Stimulated activated effector memory CD8-positive, alpha-beta T cell treated with anti-CD3 and anti-CD28 coated beads, Interleukin-12 subunit alpha, Interleukin-12 subunit beta, amount 100 ng/mL, for 72 hours (primary cell): ENCODE data around the gene TDRD12.
"Not testable (repeated sequence)": the region's sequence is repeated elsewhere in the genome, so short reads cannot be mapped to it uniquely, and the experiment has no call there.

ENCODE experiments used
- ATAC-seq: fragments of 150-1000 bp; cut with Tn5 transposase; 2 replicates; pipeline ENCODE4 v1.10.0; 2021
- DNase-seq, 2 donors: peaks; one replicate each; pipeline ENCODE4 v3.0.0; 2021 to 2022; ENCODE audit warnings: low spot score in 2 of 2
- H3K27ac Mint-ChIP-seq: one replicate; pipeline ENCODE4 v1.8.0; 2022; ENCODE audit warnings: mild to moderate bottlenecking, mixed read lengths
- H3K36me3 Mint-ChIP-seq: one replicate; pipeline ENCODE4 v1.8.0; 2022; ENCODE audit warnings: mild to moderate bottlenecking, mixed read lengths
- H3K4me1 Mint-ChIP-seq: one replicate; pipeline ENCODE4 v1.8.0; 2022; ENCODE audit warnings: mixed read lengths
- H3K4me3 Mint-ChIP-seq: one replicate; pipeline ENCODE4 v1.8.0; 2022; ENCODE audit warnings: mild to moderate bottlenecking, mixed read lengths
- H3K9me3 Mint-ChIP-seq: one replicate; pipeline ENCODE4 v1.8.0; 2022; ENCODE audit warnings: mixed read lengths

TDRD12 gene

DNA sequence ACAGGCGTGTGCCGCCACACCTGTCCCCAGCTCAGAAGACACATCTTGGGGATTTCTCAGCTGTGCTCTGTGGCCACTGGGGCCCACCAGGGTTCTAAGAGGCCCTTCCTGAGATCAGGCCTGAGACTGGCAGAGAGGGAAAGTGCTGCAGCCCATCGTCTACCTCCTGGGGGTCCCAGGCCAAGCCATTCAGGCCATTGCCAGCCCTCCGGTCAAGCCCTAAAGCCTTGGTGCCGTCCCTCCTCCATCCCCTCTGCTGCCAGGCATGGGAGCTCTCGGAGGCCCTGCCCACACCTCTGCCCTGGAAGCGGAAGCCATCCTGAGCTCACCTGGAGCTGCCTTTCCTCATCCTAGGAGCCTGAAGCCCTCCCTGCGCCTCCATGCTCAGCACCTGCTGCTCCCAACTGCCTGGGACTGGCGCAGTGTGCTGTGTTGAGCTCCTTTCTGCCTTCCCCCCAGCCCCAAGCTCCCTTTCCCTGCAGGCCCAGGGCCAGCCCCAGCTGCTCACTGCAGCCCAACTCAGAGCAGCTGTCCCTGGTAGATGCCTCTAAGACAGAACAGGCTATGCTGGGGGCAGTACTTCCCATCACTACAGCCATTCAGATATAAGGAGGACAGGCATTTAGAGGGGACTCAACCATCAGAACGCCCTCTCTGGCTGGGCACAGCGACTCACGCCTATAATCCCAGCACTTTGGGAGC lies 147.1 kb downstream of the TDRD12 start:
- Mint-ChIP-seq H3K36me3 (no peaks in the 10 kb centered on the region), H3K4me1 (no peaks in the 10 kb centered on the region), H3K4me3 (no peak overlapping the region), H3K27ac (no peak overlapping the region), H3K9me3 (no peaks in the 10 kb centered on the region)
- ATAC-seq (no peak), DNase-seq (no peak)

DNA sequence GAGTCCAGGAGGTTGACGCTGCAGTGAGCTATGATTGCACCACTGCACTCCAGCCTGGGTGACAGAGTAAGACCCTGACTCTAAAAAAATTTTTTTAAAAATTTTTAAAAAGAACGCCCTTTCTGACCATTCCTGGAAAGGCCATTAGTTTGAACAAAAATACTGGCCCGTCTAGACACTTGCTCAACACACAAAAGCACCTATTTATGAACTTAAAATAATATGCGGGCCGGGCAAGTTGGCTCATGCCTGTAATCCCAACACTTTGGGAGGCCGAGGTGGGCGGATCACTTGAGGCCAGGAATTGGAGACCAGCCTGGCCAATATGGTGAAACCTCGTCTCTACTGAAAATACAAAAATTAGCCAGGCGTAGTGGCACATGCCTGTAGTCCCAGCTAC lies 147.9 kb downstream of the TDRD12 start:
- H3K27ac Mint-ChIP-seq, H3K9me3 Mint-ChIP-seq, H3K4me1 Mint-ChIP-seq, H3K4me3 Mint-ChIP-seq, DNase-seq, ATAC-seq, H3K36me3 Mint-ChIP-seq: not testable (repeated sequence)

DNA sequence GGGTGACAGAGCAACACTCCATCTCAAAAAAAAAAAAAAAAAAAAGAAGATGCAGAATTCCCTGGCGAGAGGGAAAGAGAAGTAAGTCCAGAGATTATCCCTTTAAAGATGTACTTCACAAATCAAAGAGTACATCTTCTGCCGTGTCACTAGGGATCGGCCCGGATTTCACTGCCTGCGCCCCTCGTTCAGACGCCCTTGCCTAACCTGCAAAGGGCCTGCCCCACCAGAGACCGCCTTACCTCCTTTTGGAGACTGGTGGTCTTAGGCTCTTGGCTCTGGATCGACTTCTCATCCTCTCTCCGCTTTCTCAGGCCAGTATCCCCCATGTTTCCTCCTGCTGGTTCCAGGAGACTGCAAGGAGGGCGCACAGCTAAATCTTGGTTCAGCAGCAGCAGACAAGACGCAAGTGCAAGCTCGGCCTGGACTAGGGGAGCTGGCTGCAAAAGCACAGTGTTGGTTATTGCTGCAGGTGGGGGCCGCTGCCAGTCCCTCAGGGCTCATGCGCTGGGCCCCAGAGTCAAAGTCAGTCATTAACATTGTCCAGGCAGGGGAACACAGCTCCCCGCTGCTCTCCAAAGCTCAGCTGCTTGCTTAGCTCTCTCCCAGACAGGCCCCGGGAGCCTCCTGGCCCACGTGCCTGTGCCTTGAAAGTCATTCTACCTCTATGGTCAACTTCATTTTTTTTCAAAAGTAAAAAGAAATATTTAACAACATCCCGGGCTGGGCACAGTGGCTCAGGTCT lies 148.8 kb downstream of the TDRD12 start:
- H3K36me3 Mint-ChIP-seq: no peaks in the 10 kb centered on the region
- no peaks in the 10 kb centered on the region for H3K9me3 Mint-ChIP-seq
- H3K4me3 Mint-ChIP-seq: no peak overlapping the region
- ATAC-seq (no peak), DNase-seq (no peak)
- no peaks in the 10 kb centered on the region for H3K4me1 Mint-ChIP-seq
- no peak overlapping the region for H3K27ac Mint-ChIP-seq

DNA sequence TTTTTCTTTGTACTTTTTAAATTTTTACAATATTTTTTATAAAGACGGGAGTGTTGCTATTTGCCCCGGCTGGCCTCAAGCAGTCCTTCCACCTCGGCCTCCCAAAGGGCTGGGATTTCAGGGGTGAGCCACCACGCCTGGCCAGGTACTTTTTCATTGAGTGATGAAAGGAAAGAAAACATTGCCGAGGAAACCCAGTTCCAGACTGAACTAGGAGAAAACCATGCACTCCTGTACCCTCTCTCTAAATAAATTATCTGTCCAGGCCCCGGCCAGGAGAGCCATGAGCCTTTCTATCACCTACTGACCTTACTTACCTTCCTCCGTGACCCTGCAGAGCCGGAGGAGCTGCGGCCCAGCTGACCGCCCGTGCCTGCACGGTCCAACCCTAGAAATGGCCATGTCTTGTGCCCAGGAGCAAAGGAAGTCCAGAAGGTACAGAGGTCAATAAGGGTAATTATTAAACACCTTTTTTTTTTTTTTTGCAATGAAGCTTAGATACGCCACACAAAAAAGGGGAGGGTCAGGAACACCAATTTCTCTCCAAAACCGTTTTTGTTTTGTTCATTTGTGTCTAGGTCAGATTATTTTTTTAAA lies 149.9 kb downstream of the TDRD12 start, which contains the start of gene SLC7A9:
Gene SLC7A9, minus strand, starts transcription at position 399 of the 597 bp plus-strand sequence. CDS start 1,233 bp downstream, outside the sequence.
- DNase-seq: no peak

DNA sequence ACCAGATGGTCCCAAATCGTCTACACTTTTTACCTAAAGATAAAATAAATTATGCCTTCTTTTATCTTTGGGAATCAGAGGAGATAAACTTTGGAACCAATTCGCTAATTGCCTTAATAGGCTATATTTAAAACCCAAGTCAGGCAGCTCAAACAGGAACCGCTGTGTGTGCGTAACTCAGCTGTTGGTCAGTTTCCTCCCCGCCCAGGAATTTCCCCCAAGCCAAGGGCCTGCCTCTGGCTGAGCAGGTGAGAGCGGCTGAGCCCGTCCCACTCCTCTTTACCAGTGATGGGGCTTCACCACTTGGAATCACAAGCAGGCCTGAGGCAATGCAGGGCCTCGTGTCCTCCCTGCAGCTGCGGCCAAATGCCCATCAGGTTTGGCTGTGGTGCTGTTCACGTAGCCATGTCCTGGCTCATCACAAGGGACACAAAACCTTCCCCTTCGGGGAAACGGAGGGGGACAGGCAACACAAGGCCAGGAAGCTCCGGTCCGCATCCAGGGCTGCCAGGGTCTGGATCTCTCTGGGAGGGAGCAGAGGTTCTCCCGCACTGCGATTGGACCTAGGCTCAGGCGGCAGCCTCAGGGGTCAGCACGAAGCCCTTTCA lies 150.5 kb downstream of the TDRD12 start:
- no peak for ATAC-seq
- H3K36me3 Mint-ChIP-seq: no peaks in the 10 kb centered on the region
- no peak overlapping the region for H3K4me3 Mint-ChIP-seq
- no peaks in the 10 kb centered on the region for H3K9me3 Mint-ChIP-seq
- no peaks in the 10 kb centered on the region for H3K4me1 Mint-ChIP-seq
- DNase-seq: no peak
- H3K27ac Mint-ChIP-seq: no peak overlapping the region

More for the DNA sequence above, 149.9 kb downstream of the TDRD12 start, which contains the start of gene SLC7A9:
- Mint-ChIP-seq H3K9me3 (no peaks in the 10 kb centered on the region), H3K27ac (no peak within 1 kb of the TSS), H3K36me3 (no peaks in the 10 kb centered on the region), H3K4me1 (no peaks in the 10 kb centered on the region), H3K4me3 (no peak within 1 kb of the TSS)
- ATAC-seq: no peak

DNA sequence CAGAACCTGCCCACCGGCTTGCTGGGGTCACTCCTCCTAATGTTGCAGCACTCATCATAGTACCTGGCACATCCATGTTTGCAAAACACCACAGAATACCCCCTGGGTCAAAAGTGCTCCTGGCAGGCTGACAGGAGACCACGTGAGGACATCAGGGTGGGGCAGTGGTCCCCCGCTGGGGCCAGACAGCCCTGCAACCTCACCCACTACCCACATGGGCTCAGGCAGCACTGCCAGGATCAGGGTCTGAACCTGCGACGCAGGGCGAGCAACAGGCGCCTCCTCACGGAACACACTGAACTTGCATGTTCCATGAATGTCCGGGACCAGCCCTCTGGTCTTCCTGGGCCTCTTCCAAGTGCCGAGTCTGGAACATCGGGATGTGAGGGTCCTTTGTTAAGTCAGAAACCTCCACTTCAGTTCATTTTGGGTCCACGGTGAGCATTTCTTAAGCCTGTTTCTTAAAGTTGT lies 151.4 kb downstream of the TDRD12 start:
- no peak for DNase-seq
- Mint-ChIP-seq H3K9me3 (no peaks in the 10 kb centered on the region), H3K4me3 (no peak overlapping the region), H3K27ac (no peak overlapping the region), H3K4me1 (no peaks in the 10 kb centered on the region), H3K36me3 (no peaks in the 10 kb centered on the region)
- no peak for ATAC-seq

DNA sequence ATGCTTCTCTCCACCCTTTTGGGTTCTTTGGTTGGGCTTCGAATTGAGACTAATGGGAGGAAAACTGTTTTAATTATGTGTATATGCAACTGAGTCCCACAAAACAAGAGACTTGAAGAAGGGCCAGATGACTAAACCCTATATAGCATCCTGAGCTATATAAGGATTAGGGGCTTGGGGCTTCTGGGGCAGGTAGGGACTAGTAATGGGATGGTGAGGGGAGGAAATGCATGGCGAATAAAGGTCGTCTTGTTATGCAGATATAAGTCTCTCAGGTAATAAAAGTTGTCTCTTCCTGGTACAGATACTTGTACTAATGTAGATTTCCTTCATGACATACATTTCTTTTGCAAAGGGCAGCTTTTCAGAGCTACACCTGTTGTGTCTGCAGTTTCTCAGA lies 152.8 kb downstream of the TDRD12 start:
- ATAC-seq (no peak), DNase-seq (no peak)
- Mint-ChIP-seq H3K4me3 (no peak overlapping the region), H3K4me1 (no peaks in the 10 kb centered on the region), H3K27ac (no peak overlapping the region), H3K36me3 (no peaks in the 10 kb centered on the region), H3K9me3 (no peaks in the 10 kb centered on the region)

DNA sequence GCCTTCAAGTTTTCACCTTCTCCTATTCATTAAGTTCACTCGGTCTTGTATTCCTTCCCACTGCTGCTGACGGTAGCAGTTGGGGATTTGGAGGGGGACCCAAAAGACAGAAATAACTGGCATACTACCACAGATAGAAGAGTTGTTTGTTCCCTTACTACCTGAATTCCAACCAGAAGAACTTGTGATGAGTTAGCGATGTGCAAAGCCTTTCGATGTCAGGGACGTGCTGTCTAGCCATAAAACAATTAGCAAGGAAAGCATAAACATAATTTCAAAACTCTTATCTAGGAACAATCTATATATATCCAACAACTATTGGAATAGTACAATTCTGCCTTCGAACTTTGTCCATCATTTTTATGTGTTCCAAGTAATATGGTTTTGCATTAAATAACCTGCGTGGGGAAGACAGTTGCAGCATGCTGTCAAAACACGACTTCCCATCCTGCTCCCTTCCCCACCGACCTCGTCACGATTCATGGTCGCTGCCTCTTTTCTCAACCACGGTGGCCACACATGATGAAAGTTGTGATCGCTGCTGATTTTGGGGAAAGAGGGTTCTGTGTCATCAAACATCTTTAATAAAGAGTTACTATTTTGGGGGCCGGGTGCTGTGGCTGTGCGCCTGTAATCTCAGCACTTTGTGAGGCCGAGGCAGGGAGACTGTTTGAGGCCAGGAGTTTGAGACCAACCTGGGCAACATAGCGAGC lies 153.8 kb downstream of the TDRD12 start:
- H3K4me3 Mint-ChIP-seq: no peak overlapping the region
- ATAC-seq (no peak), DNase-seq (no peak)
- H3K9me3 Mint-ChIP-seq: no peaks in the 10 kb centered on the region
- H3K27ac Mint-ChIP-seq: no peak overlapping the region
- H3K36me3 Mint-ChIP-seq: no peaks in the 10 kb centered on the region
- no peaks in the 10 kb centered on the region for H3K4me1 Mint-ChIP-seq

DNA sequence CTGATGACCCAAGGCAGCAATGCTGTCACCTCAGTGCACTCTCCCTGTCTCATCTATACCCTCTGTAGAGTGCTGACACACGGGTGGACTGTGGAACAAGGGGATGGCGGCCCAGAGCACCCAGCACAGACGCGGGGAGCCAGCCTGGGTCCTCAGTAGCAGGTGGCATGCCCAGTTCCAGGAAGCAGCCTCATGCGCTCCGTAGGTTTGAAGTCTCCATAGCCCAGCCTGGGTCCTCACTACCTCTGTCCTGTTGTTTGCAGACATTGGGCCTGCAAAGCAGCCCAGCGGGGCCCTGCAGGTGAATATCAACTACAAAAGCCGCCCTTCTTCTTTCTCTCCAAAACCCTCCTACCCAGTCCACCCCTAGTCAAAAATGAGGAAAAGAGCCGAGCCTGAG lies 155.0 kb downstream of the TDRD12 start:
- DNase-seq (no peak), ATAC-seq (no peak)
- Mint-ChIP-seq H3K36me3 (no peaks in the 10 kb centered on the region), H3K27ac (no peak overlapping the region), H3K9me3 (no peaks in the 10 kb centered on the region), H3K4me3 (no peak overlapping the region), H3K4me1 (no peaks in the 10 kb centered on the region)

DNA sequence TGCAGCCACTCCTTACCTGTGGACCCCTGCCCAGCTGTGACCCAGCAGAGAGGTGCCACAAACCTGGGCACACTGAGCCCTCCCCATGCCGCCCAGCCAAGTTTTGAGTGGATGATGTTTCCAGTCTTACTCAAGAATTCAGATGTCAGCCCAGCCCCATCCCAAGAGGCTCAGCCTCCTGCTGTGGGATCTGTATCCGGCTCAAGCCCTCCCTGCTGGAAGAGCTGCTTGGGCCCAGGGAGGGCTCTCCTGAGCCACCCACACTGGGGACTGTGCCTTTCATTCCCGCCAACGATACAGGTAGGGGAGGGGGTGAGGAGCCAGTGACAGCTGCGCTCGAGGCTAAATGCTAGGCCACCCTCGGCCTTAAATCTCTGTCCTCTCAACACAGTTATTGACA lies 155.9 kb downstream of the TDRD12 start:
- H3K4me1 Mint-ChIP-seq: no peaks in the 10 kb centered on the region
- no peaks in the 10 kb centered on the region for H3K36me3 Mint-ChIP-seq
- no peaks in the 10 kb centered on the region for H3K9me3 Mint-ChIP-seq
- ATAC-seq (no peak), DNase-seq (no peak)
- H3K27ac Mint-ChIP-seq: no peak overlapping the region
- H3K4me3 Mint-ChIP-seq: no peak overlapping the region

DNA sequence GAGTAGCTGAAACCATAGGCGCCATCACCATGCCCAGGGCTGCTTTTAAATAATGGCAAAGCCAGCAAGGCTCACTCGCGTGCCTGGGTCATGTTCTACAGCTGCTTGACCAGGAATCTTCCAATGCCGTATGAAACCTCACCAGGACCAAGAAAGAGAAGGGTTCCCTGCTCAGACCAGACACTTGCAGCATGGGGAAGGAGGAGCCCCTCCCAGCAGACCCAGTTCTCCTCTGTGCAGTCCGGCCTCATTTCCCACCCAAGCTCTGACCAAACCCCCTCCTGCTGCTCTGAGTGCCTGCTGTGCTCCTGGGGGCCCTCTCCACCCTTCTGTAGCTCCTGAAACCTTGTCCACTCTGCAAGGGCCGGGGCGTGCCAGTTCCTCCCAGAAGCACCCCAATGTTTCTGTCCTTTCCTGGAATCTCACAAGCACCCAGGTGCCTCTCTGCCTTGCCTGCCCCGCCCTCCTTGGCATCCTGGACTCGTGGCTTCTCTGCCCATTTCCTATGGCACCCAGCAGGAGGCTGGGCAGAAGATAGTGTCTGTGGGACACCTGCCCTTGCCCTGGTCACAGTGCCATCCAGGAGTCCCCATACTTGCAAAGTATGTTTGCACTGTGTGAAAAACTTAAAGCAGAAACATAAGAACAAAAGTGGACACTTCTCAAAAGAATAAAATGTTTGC lies 156.8 kb downstream of the TDRD12 start:
- H3K9me3 Mint-ChIP-seq: no peaks in the 10 kb centered on the region
- no peak overlapping the region for H3K4me3 Mint-ChIP-seq
- no peaks in the 10 kb centered on the region for H3K4me1 Mint-ChIP-seq
- H3K36me3 Mint-ChIP-seq: no peaks in the 10 kb centered on the region
- ATAC-seq: no peak
- H3K27ac Mint-ChIP-seq: no peak overlapping the region
- DNase-seq: no peak

DNA sequence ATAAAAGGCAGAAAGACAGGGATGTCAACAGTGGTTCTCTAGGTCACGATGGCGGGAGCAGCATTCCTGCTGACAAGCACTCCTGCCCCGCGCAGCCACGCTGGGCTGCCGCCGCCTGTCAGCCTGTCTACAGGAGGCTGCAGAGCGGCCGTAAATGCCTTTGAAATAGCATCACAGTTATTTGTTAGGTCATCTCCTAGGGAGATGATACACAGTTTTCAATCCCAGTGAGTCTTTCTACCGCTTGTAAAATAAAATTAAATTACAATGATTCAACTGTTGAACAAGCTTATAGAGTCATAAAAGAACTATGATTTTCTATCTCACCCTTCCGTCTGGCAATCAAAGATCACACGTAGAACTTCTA lies 157.3 kb downstream of the TDRD12 start:
- Mint-ChIP-seq H3K36me3 (no peaks in the 10 kb centered on the region), H3K27ac (no peak overlapping the region), H3K4me3 (no peak overlapping the region), H3K4me1 (no peaks in the 10 kb centered on the region), H3K9me3 (no peaks in the 10 kb centered on the region)
- ATAC-seq (no peak), DNase-seq (no peak)
